CD4-positive, alpha-beta T cell treated with Interleukin-15 for 1 hour (primary cell): ENCODE results near the gene BCL2L12.
"Not testable (repeated sequence)": the region's sequence is repeated elsewhere in the genome, so short reads cannot be mapped to it uniquely, and the experiment has no call there.

Experiments used
- DNase-seq: peaks from one replicate; pipeline ENCODE4 v3.0.0-alpha.2; 2020

Gene BCL2L12

GRCh38 chr19:49665351-49666119, at the start of gene BCL2L12, which contains the start of gene IRF3:
TSS of gene BCL2L12 (plus strand) at chr19:49665933. CDS start at chr19:49666693, 760 bp downstream.
TSS of gene IRF3 (minus strand) at chr19:49665857. CDS start at chr19:49664838, 1,019 bp downstream.
- peak; percentile 98 for DNase-seq

- DNase-seq, result no peak
Measured at GRCh38 chr19:49616532-49616931, 49.2 kb upstream of the BCL2L12 start.

GRCh38 chr19:49616945-49617344, 48.8 kb upstream of the BCL2L12 start:
- no peak for DNase-seq

- not testable (repeated sequence) for DNase-seq
Measured at GRCh38 chr19:49617860-49618259, 47.9 kb upstream of the BCL2L12 start.

- no peak for DNase-seq
Measured at GRCh38 chr19:49624967-49625910, 40.5 kb upstream of the BCL2L12 start.

- DNase-seq, result no peak
Measured at GRCh38 chr19:49626226-49626625, 39.5 kb upstream of the BCL2L12 start.

- DNase-seq, result no peak
Measured at GRCh38 chr19:49629659-49630058, 36.1 kb upstream of the BCL2L12 start.

- no peak for DNase-seq
Measured at GRCh38 chr19:49631014-49631588, 34.6 kb upstream of the BCL2L12 start.

GRCh38 chr19:49631610-49632192, 34.0 kb upstream of the BCL2L12 start:
- no peak for DNase-seq

- DNase-seq, result no peak
Measured at GRCh38 chr19:49632576-49632975, 33.2 kb upstream of the BCL2L12 start.

GRCh38 chr19:49633273-49633672, 32.5 kb upstream of the BCL2L12 start:
- not testable (repeated sequence) for DNase-seq

- DNase-seq, result no peak
Measured at GRCh38 chr19:49635530-49636232, 30.1 kb upstream of the BCL2L12 start.

GRCh38 chr19:49636233-49636932, 29.4 kb upstream of the BCL2L12 start:
- no peak for DNase-seq

GRCh38 chr19:49637821-49638738, 27.7 kb upstream of the BCL2L12 start:
- no peak for DNase-seq

- DNase-seq, result no peak
Measured at GRCh38 chr19:49639401-49640112, 26.2 kb upstream of the BCL2L12 start.

GRCh38 chr19:49640113-49640898, 25.4 kb upstream of the BCL2L12 start, which contains the start of gene RRAS:
TSS of gene RRAS (minus strand) at chr19:49640143. CDS start at chr19:49640098, 45 bp downstream.
- peak; percentile 100 for DNase-seq

GRCh38 chr19:49641688-49642491, 23.8 kb upstream of the BCL2L12 start, which contains the start of gene SCAF1:
TSS of gene SCAF1 (plus strand) at chr19:49642209. CDS start at chr19:49645027, 2,818 bp downstream.
- DNase-seq, result peak; percentile 100
